ENCODE results near the gene IER3. TPM values are rescaled to one million over a fixed set of nuclear protein-coding genes. Genes with fewer than 3 reads are reported as not detected.

Gene IER3
- polyA plus RNA-seq, 1 of the 3 experiments (the other 2 are of a cell fraction): 12.9 TPM

DNA sequence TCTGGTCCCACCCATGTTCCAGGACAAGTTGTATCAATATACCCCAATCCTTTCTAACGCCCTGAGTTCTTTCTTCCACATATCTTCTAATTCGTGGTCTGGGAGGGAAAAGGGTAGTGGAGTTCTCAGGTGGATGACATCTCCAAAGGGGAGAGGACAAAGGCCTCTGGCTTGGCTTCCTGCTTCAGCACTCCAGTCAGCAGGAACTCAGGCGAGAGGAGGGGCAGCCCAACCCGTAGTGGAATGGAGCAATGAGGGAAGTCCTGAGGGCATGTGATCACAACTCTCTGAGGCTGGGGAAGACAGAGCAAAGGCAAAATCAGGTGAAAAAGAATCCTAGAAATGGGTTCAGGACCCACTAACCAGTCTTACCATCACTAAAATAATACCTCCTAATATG lies 44.0 kb downstream of the IER3 start:
- Histone ChIP-seq H3K79me2 (ENCODE audit: insufficient read depth) (no peaks in the 10 kb centered on the region), H3K9me2 (no peaks in the 10 kb centered on the region), H2AFZ (ENCODE audit: low read depth) (no peak overlapping the region), H3K4me3 (ENCODE audit: low read depth in 2 of 2, low read length in 1 of 2) (no peak overlapping the region), H3K9me3 (no peaks in the 10 kb centered on the region), H3K4me2 (no peak overlapping the region), H3K36me3 (replicated peaks in 1 of 2; ENCODE audit: control insufficient read depth in 1 of 2, insufficient read depth in 2 of 2, low read length in 1 of 2) (peaks cover 4 to 16% of the 10 kb centered on the region in 2 experiments), H4K20me1 (ENCODE audit: insufficient read depth) (no peaks in the 10 kb centered on the region), H3K4me1 (ENCODE audit: control insufficient read depth in 1 of 2, insufficient read depth in 2 of 2, low read depth in 1 of 2, low read length in 1 of 2) (no peaks in the 10 kb centered on the region), H3K9ac (no peak overlapping the region), H3K27me3 (ENCODE audit: insufficient read depth) (no peaks in the 10 kb centered on the region), H3K27ac (ENCODE audit: low read depth in 2 of 2, low read length in 1 of 2) (no peak overlapping the region), H3F3A (replicated peaks; ENCODE audit: insufficient read depth) (peaks cover 9% of the 10 kb centered on the region)
- TF ChIP-seq TCF12 (IDR thresholded peaks at IDR 0.05) (no peak), RCOR1 (IDR thresholded peaks at IDR 0.05; ENCODE audit: low read length) (no peak), FOXJ3 (CRISPR knock-in tag; IDR thresholded peaks at IDR 0.05) (no peak), RFX5 (IDR thresholded peaks at IDR 0.05; ENCODE audit: low read length) (no peak), RAD21 (IDR thresholded peaks at IDR 0.05; ENCODE audit: low read length) (no peak), MEF2A (IDR thresholded peaks at IDR 0.05; ENCODE audit: borderline replicate concordance, low read depth) (no peak), TEAD4 (IDR thresholded peaks at IDR 0.05; ENCODE audit: borderline replicate concordance, insufficient read depth) (no peak), TAF1 (IDR thresholded peaks at IDR 0.05; ENCODE audit: borderline replicate concordance, low read depth, low read length) (no peak), CHD2 (IDR thresholded peaks at IDR 0.05; ENCODE audit: low read length, partially characterized antibody) (no peak), EP300 (IDR thresholded peaks at IDR 0.05; ENCODE audit: borderline replicate concordance in 1 of 2, low read depth in 1 of 2, low read length in 1 of 2) (no peak), NRF1 (IDR thresholded peaks at IDR 0.05; ENCODE audit: low read depth, low read length) (no peak), EZH2phosphoT487 (IDR thresholded peaks at IDR 0.05; ENCODE audit: borderline replicate concordance, low read depth) (no peak)
- TF ChIP-seq, protein P1, sequence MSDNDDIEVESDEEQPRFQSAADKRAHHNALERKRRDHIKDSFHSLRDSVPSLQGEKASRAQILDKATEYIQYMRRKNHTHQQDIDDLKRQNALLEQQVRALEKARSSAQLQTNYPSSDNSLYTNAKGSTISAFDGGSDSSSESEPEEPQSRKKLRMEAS (IDR thresholded peaks at IDR 0.05; ENCODE audit: low read depth): no peak
- TF ChIP-seq, protein P2, sequence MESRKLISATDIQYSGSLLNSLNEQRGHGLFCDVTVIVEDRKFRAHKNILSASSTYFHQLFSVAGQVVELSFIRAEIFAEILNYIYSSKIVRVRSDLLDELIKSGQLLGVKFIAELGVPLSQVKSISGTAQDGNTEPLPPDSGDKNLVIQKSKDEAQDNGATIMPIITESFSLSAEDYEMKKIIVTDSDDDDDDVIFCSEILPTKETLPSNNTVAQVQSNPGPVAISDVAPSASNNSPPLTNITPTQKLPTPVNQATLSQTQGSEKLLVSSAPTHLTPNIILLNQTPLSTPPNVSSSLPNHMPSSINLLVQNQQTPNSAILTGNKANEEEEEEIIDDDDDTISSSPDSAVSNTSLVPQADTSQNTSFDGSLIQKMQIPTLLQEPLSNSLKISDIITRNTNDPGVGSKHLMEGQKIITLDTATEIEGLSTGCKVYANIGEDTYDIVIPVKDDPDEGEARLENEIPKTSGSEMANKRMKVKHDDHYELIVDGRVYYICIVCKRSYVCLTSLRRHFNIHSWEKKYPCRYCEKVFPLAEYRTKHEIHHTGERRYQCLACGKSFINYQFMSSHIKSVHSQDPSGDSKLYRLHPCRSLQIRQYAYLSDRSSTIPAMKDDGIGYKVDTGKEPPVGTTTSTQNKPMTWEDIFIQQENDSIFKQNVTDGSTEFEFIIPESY (IDR thresholded peaks at IDR 0.05; ENCODE audit: borderline replicate concordance, low read depth): no peak
- TF ChIP-seq, protein P3, sequence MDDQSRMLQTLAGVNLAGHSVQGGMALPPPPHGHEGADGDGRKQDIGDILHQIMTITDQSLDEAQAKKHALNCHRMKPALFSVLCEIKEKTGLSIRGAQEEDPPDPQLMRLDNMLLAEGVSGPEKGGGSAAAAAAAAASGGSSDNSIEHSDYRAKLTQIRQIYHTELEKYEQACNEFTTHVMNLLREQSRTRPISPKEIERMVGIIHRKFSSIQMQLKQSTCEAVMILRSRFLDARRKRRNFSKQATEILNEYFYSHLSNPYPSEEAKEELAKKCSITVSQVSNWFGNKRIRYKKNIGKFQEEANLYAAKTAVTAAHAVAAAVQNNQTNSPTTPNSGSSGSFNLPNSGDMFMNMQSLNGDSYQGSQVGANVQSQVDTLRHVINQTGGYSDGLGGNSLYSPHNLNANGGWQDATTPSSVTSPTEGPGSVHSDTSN (IDR thresholded peaks at IDR 0.05): no peak
- TF ChIP-seq, protein P4, sequence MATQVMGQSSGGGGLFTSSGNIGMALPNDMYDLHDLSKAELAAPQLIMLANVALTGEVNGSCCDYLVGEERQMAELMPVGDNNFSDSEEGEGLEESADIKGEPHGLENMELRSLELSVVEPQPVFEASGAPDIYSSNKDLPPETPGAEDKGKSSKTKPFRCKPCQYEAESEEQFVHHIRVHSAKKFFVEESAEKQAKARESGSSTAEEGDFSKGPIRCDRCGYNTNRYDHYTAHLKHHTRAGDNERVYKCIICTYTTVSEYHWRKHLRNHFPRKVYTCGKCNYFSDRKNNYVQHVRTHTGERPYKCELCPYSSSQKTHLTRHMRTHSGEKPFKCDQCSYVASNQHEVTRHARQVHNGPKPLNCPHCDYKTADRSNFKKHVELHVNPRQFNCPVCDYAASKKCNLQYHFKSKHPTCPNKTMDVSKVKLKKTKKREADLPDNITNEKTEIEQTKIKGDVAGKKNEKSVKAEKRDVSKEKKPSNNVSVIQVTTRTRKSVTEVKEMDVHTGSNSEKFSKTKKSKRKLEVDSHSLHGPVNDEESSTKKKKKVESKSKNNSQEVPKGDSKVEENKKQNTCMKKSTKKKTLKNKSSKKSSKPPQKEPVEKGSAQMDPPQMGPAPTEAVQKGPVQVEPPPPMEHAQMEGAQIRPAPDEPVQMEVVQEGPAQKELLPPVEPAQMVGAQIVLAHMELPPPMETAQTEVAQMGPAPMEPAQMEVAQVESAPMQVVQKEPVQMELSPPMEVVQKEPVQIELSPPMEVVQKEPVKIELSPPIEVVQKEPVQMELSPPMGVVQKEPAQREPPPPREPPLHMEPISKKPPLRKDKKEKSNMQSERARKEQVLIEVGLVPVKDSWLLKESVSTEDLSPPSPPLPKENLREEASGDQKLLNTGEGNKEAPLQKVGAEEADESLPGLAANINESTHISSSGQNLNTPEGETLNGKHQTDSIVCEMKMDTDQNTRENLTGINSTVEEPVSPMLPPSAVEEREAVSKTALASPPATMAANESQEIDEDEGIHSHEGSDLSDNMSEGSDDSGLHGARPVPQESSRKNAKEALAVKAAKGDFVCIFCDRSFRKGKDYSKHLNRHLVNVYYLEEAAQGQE (IDR thresholded peaks at IDR 0.05; ENCODE audit: low read depth, low read length): no peak
- 93% methylated on average over 4 of the region's 4 CpGs for WGBS (ENCODE audit: low lambda C conversion rate)
- CTCF ChIA-PET: interaction anchor here (0.9 to 29.8 kb wide), 2 partner anchors 21 to 22 kb away, joined by 3 to 838 read pairs; partner anchors contain the start of genes FLOT1, MDC1 and TUBB
- POLR2A ChIA-PET: no interaction called here
- DNase-seq: no peak
